Gastroesophageal sphincter (tissue), 3 donors: ENCODE data around the gene TFF3.

ENCODE experiments used
- CTCF ChIP-seq, 4 experiments: fragments of 200-600 bp in 2 of 4; fragments of 450-650 bp in 2 of 4; sonication (generic) in 1 of 4; IDR thresholded peaks; one replicate each; pipeline ENCODE4 v1.5.1; 2017 to 2019; ENCODE audit warnings: antibody characterized with exemption in 4 of 4, mild to moderate bottlenecking in 2 of 4, moderate library complexity in 2 of 4
- EP300 ChIP-seq: sonication (generic); formaldehyde crosslinking; IDR thresholded peaks from one replicate; pipeline ENCODE4 v1.6.1; 2017; ENCODE audit warnings: antibody characterized with exemption, mild to moderate bottlenecking
- POLR2A ChIP-seq, 2 donors: fragments of 450-650 bp; IDR thresholded peaks; one replicate each; pipeline ENCODE4 v1.6.1; 2017; ENCODE audit warnings: antibody characterized with exemption in 2 of 2, mild to moderate bottlenecking in 2 of 2, moderate library complexity in 1 of 2
- POLR2AphosphoS5 ChIP-seq: sonication (generic); formaldehyde crosslinking; IDR thresholded peaks from one replicate; pipeline ENCODE4 v1.6.1; 2017; ENCODE audit warnings: antibody characterized with exemption

- no peak for TF ChIP-seq CTCF (IDR thresholded peaks at IDR 0.05)
- no peak for TF ChIP-seq POLR2AphosphoS5
- no peak for TF ChIP-seq EP300
- no peak for TF ChIP-seq POLR2A (IDR thresholded peaks at IDR 0.05)
Measured at GRCh38 chr21:42307106-42307505, 8.1 kb downstream of the TFF3 start.
